Measurements from ENCODE around the gene PDXP. TPM values are rescaled to one million over a fixed set of nuclear protein-coding genes. Genes with fewer than 3 reads are reported as not detected.
"Not testable (repeated sequence)": the region's sequence is repeated elsewhere in the genome, so short reads cannot be mapped to it uniquely, and the experiment has no call there.

PDXP gene
- total and polyA plus RNA-seq, 2 of the 13 experiments (the other 11 are each of a cell fraction or from before 2014, with no cell fraction given), result 58.2 to 70.6 TPM

- H3K4me1 ChIP-seq (ENCODE audit: insufficient read depth, low read length); CTCF ChIA-PET (ENCODE audit: low intra/inter-chr PET ratio, low total read pairs); H3K27ac ChIP-seq (ENCODE audit: extremely low read length, insufficient read depth, low read length); ATAC-seq; H3K4me3 ChIP-seq (replicated peaks in 1 of 3; ENCODE audit: insufficient read depth in 1 of 3, low read depth in 2 of 3, low read length in 3 of 3); H3K79me2 ChIP-seq (ENCODE audit: insufficient read depth, low read length); H4K20me1 ChIP-seq (ENCODE audit: insufficient read depth, low read length); DNase-seq (ENCODE audit: low spot score); FAIRE-seq; H3K9me3 ChIP-seq (ENCODE audit: low read length); H3K4me2 ChIP-seq (ENCODE audit: low read depth, low read length); H3K27me3 ChIP-seq (ENCODE audit: control insufficient read depth in 1 of 2, insufficient read depth in 2 of 2, low read length in 2 of 2); in situ Hi-C loops (cut with HindIII; ENCODE audit: extremely low pct_ligation_motif_present, low pct_unique_long_range_greater_than_20kb); H2AFZ ChIP-seq (ENCODE audit: low read length); H3K9ac ChIP-seq (ENCODE audit: insufficient read depth, low read depth, low read length); intact Hi-C loops (cut with micrococcal nuclease; ENCODE audit: unreplicated experiment); BruUV-seq (replicated peaks): not testable (repeated sequence)
- H3K36me3 ChIP-seq (replicated peaks in 1 of 2; ENCODE audit: control insufficient read depth in 1 of 2, insufficient read depth in 2 of 2, low read length in 2 of 2), result peaks cover 5 to 15% of the 10 kb centered on the region in 2 experiments; a peak in 4 of 5 replicates
- POLR2A ChIA-PET, result interaction anchor here (0.9 to 2.2 kb wide), 3 partner anchors 11 to 45 kb away, joined by 3 to 9 read pairs (median 3); partner anchors contain the start of genes NOL12 and PDXP
- WGBS (ENCODE audit: low lambda C conversion rate), result 97% methylated on average over 13 of the region's 13 CpGs
Observed at GRCh38 chr22:37696260-37696656, 37.7 kb downstream of the PDXP start.

GRCh38 chr22:37696657-37697537 is 38.4 kb downstream of the PDXP start, which contains the start of gene TRIOBP:
TSS of gene TRIOBP (plus strand) at chr22:37697048. CDS start at chr22:37701366, 4,318 bp downstream.
- no TSS peak for BruUV-seq (replicated peaks)
- Histone ChIP-seq H3K4me1 (ENCODE audit: insufficient read depth, low read length) (no peaks in the 10 kb centered on the region), H3K9ac (ENCODE audit: insufficient read depth, low read depth, low read length) (no peak within 1 kb of the TSS), H3K36me3 (replicated peaks in 1 of 2; ENCODE audit: control insufficient read depth in 1 of 2, insufficient read depth in 2 of 2, low read length in 2 of 2) (peaks cover 7 to 10% of the 10 kb centered on the region in 2 experiments; a peak in 4 of 5 replicates), H3K9me3 (ENCODE audit: low read length) (no peaks in the 10 kb centered on the region), H3K79me2 (ENCODE audit: insufficient read depth, low read length) (no peaks in the 10 kb centered on the region), H3K4me3 (replicated peaks in 1 of 3; ENCODE audit: insufficient read depth in 1 of 3, low read depth in 2 of 3, low read length in 3 of 3) (no peak within 1 kb of the TSS), H4K20me1 (ENCODE audit: insufficient read depth, low read length) (no peaks in the 10 kb centered on the region), H2AFZ (ENCODE audit: low read length) (no peak within 1 kb of the TSS), H3K27ac (ENCODE audit: extremely low read length, insufficient read depth, low read length) (no peak within 1 kb of the TSS), H3K27me3 (ENCODE audit: control insufficient read depth in 1 of 2, insufficient read depth in 2 of 2, low read length in 2 of 2) (no peaks in the 10 kb centered on the region), H3K4me2 (ENCODE audit: low read depth, low read length) (no peak within 1 kb of the TSS)
- intact Hi-C loops (cut with micrococcal nuclease; ENCODE audit: unreplicated experiment) (no loop called here), in situ Hi-C loops (cut with HindIII; ENCODE audit: extremely low pct_ligation_motif_present, low pct_unique_long_range_greater_than_20kb) (no loop called here)
- DNase-seq (ENCODE audit: low spot score) (no peak), FAIRE-seq (no peak), ATAC-seq (peak; percentile 53; the same call in 2 of the 3 replicates)
- ChIA-PET CTCF (ENCODE audit: low intra/inter-chr PET ratio, low total read pairs) (no interaction called here), POLR2A (interaction anchor here (1.3 to 2.2 kb wide), 2 partner anchors 11 to 39 kb away, joined by 3 to 9 read pairs; partner anchors contain the start of genes NOL12 and PDXP)
- WGBS (ENCODE audit: low lambda C conversion rate), result 92% methylated on average over 38 of the region's 39 CpGs
- TF ChIP-seq ZNF605 (CRISPR knock-in tag; IDR thresholded peaks at IDR 0.05), result no peak
- no peak for TF ChIP-seq MZF1 (CRISPR knock-in tag; IDR thresholded peaks at IDR 0.05; ENCODE audit: borderline replicate concordance)
- TF ChIP-seq ZFX (CRISPR knock-in tag; IDR thresholded peaks at IDR 0.05; ENCODE audit: low read depth), result no peak
- no peak for TF ChIP-seq BCL3 (CRISPR knock-in tag; IDR thresholded peaks at IDR 0.05)
- no peak for TF ChIP-seq HNF1A (IDR thresholded peaks at IDR 0.05; ENCODE audit: low read depth)
- no peak for TF ChIP-seq HNF1A (CRISPR knock-in tag; IDR thresholded peaks at IDR 0.05; ENCODE audit: borderline replicate concordance)
- no peak for TF ChIP-seq ZNF724P (CRISPR knock-in tag; IDR thresholded peaks at IDR 0.05; ENCODE audit: borderline replicate concordance)
- TF ChIP-seq NONO (IDR thresholded peaks at IDR 0.05), result no peak
- no peak for TF ChIP-seq NONO (CRISPR knock-in tag; conservative IDR thresholded peaks at IDR 0.05)
- no peak for TF ChIP-seq ZMYM2 (CRISPR knock-in tag; IDR thresholded peaks at IDR 0.05)
- no peak for TF ChIP-seq ZBTB3 (CRISPR knock-in tag; IDR thresholded peaks at IDR 0.05; ENCODE audit: borderline replicate concordance, low read depth)

Measured in HepG2 (cell line).